ENCODE results near the gene ONECUT3.

Gene ONECUT3

GRCh38 chr19:1826557-1827521 is 73.5 kb downstream of the ONECUT3 start:
- peak; percentile 49 for DNase-seq (ENCODE audit: low spot score)
- in situ Hi-C loops (cut with MboI; ENCODE audit: low pct_unique_long_range_greater_than_20kb, low sequenced_read_pairs, unreplicated experiment), result no loop called here
- TF ChIP-seq CTCF (IDR thresholded peaks at IDR 0.05; ENCODE audit: extremely low read depth, insufficient read depth, missing control alignments), result no peak

- DNase-seq (ENCODE audit: low spot score), result no peak
- in situ Hi-C loops (cut with MboI; ENCODE audit: low pct_unique_long_range_greater_than_20kb, low sequenced_read_pairs, unreplicated experiment), result no loop called here
- TF ChIP-seq CTCF (IDR thresholded peaks at IDR 0.05; ENCODE audit: extremely low read depth, insufficient read depth, missing control alignments), result no peak
Observed at GRCh38 chr19:1827566-1828278, 74.4 kb downstream of the ONECUT3 start.

- no peak for TF ChIP-seq CTCF (IDR thresholded peaks at IDR 0.05; ENCODE audit: extremely low read depth, insufficient read depth, missing control alignments)
- in situ Hi-C loops (cut with MboI; ENCODE audit: low pct_unique_long_range_greater_than_20kb, low sequenced_read_pairs, unreplicated experiment), result no loop called here
Observed at GRCh38 chr19:1828279-1829238, 75.3 kb downstream of the ONECUT3 start.

GRCh38 chr19:1829958-1830357 is 76.7 kb downstream of the ONECUT3 start:
- DNase-seq (ENCODE audit: low spot score), result no peak
- TF ChIP-seq CTCF (IDR thresholded peaks at IDR 0.05; ENCODE audit: extremely low read depth, insufficient read depth, missing control alignments), result no peak
- in situ Hi-C loops (cut with MboI; ENCODE audit: low pct_unique_long_range_greater_than_20kb, low sequenced_read_pairs, unreplicated experiment), result no loop called here

More at GRCh38 chr19:1828279-1829238, 75.3 kb downstream of the ONECUT3 start:
- DNase-seq (ENCODE audit: low spot score), result no peak

GRCh38 chr19:1830568-1830967 is 77.3 kb downstream of the ONECUT3 start:
- no peak for TF ChIP-seq CTCF (IDR thresholded peaks at IDR 0.05; ENCODE audit: extremely low read depth, insufficient read depth, missing control alignments)
- no peak for DNase-seq (ENCODE audit: low spot score)
- in situ Hi-C loops (cut with MboI; ENCODE audit: low pct_unique_long_range_greater_than_20kb, low sequenced_read_pairs, unreplicated experiment), result no loop called here
